HepG2 (cell line): Measurements from ENCODE around the gene MRPS25. TPM values are rescaled to one million over a fixed set of nuclear protein-coding genes. Genes with fewer than 3 reads are reported as not detected.

Experiments used
- ARNT ChIP-seq: fragments of 450-650 bp; IDR thresholded peaks from 2 replicates; pipeline ENCODE4 v1.6.1; 2017
- FOSL2 ChIP-seq: sonication (generic); formaldehyde crosslinking; IDR thresholded peaks from 2 replicates; pipeline ENCODE4 v1.4.0; 2020; ENCODE audit warnings: missing genetic modification reagents
- HDAC1 ChIP-seq: sonication (generic); formaldehyde crosslinking; IDR thresholded peaks from 2 replicates; pipeline ENCODE4 v1.5.1; 2020; ENCODE audit warnings: mild to moderate bottlenecking, missing genetic modification reagents
- HMGA1 ChIP-seq: sonication (generic); formaldehyde crosslinking; conservative IDR thresholded peaks from 2 replicates; pipeline ENCODE4 v1.4.0; 2020; ENCODE audit warnings: missing genetic modification reagents
- HNF1B ChIP-seq: sonication (generic); formaldehyde crosslinking; IDR thresholded peaks from 2 replicates; pipeline ENCODE4 v1.5.1; 2020; ENCODE audit warnings: mild to moderate bottlenecking, moderate library complexity, missing genetic modification reagents
- KAT8 ChIP-seq: IDR thresholded peaks from 2 replicates; pipeline ENCODE4 v1.6.1; 2016; ENCODE audit warnings: missing genetic modification reagents, missing compliant biosample characterization
- KDM2A ChIP-seq: sonication (generic); formaldehyde crosslinking; IDR thresholded peaks from 2 replicates; pipeline ENCODE4 v1.4.0; 2020; ENCODE audit warnings: low read depth, missing genetic modification reagents, borderline replicate concordance
- PAXIP1 ChIP-seq: sonication (generic); formaldehyde crosslinking; conservative IDR thresholded peaks from 2 replicates; pipeline ENCODE4 v1.4.0; 2020; ENCODE audit warnings: mild to moderate bottlenecking, missing genetic modification reagents, moderate library complexity
- PTBP1 ChIP-seq: fragments of 200-400 bp; formaldehyde crosslinking; IDR thresholded peaks from 2 replicates; pipeline ENCODE4 v1.6.1; 2018; ENCODE audit warnings: low read length, low read depth; ENCODE audit not compliant: poor library complexity, severe bottlenecking
- RARG ChIP-seq: sonication (generic); formaldehyde crosslinking; IDR thresholded peaks from 2 replicates; pipeline ENCODE4 v1.4.0; 2020; ENCODE audit warnings: low read depth, mild to moderate bottlenecking, missing genetic modification reagents
- SKI ChIP-seq: fragments of 450-650 bp; IDR thresholded peaks from one replicate; pipeline ENCODE4 v1.6.1; 2018; ENCODE audit warnings: mild to moderate bottlenecking; ENCODE audit not compliant: partially characterized antibody
- THAP7 ChIP-seq: sonication (generic); formaldehyde crosslinking; IDR thresholded peaks from 2 replicates; pipeline ENCODE4 v1.8.1; 2023; ENCODE audit warnings: mild to moderate bottlenecking, missing genetic modification reagents
- ZBED4 ChIP-seq: sonication (generic); formaldehyde crosslinking; IDR thresholded peaks from 2 replicates; pipeline ENCODE4 v1.4.0; 2020; ENCODE audit warnings: missing genetic modification reagents, borderline replicate concordance
- ZBTB7A ChIP-seq: sonication (generic); formaldehyde crosslinking; IDR thresholded peaks from 2 replicates; pipeline ENCODE4 v1.8.0; 2022; ENCODE audit warnings: mild to moderate bottlenecking, missing genetic modification reagents
- ZNF501 ChIP-seq: sonication (generic); formaldehyde crosslinking; IDR thresholded peaks from 2 replicates; pipeline ENCODE4 v1.5.1; 2020; ENCODE audit warnings: mild to moderate bottlenecking, moderate library complexity, missing genetic modification reagents
- ZNF564 ChIP-seq: sonication (generic); formaldehyde crosslinking; IDR thresholded peaks from 2 replicates; pipeline ENCODE4 v1.8.1; 2023; ENCODE audit warnings: mild to moderate bottlenecking, missing genetic modification reagents
- ZNF674 ChIP-seq: sonication (generic); formaldehyde crosslinking; IDR thresholded peaks from 2 replicates; pipeline ENCODE4 v1.5.0; 2020; ENCODE audit warnings: low read depth, mild to moderate bottlenecking, missing genetic modification reagents
- polyA plus RNA-seq, 8 experiments: library from polyadenylated mRNA; depleted of rRNA in 3 of 8; stranded (reverse) in 7 of 8; unstranded in 1 of 8; fragments of >200 nt; fragmentation: Illumina TruSeq in 4 of 8; extraction: Trizol in 4 of 8; gene quantifications; 2 replicates each; pipeline versions ENCODE4 v1.2.1 to v1.2.3, GENCODE V29; 2011 to 2016; ENCODE audit warnings: low read depth in 4 of 8, missing spikeins in 1 of 8, mixed read lengths in 1 of 8; ENCODE audit not compliant: insufficient read depth in 1 of 8
- total RNA-seq, 5 experiments: library from RNA; depleted of rRNA; stranded (reverse); fragments of >200 nt; fragmentation: Illumina TruSeq; extraction: Trizol; gene quantifications; 2 replicates each; pipeline ENCODE4 v1.2.3, GENCODE V29; 2016; ENCODE audit warnings: low read depth in 1 of 5

Gene MRPS25
- total and polyA plus RNA-seq, 2 of the 13 experiments (the other 11 are each of a cell fraction or from before 2014, with no cell fraction given): 60.1 to 74.3 TPM

DNA sequence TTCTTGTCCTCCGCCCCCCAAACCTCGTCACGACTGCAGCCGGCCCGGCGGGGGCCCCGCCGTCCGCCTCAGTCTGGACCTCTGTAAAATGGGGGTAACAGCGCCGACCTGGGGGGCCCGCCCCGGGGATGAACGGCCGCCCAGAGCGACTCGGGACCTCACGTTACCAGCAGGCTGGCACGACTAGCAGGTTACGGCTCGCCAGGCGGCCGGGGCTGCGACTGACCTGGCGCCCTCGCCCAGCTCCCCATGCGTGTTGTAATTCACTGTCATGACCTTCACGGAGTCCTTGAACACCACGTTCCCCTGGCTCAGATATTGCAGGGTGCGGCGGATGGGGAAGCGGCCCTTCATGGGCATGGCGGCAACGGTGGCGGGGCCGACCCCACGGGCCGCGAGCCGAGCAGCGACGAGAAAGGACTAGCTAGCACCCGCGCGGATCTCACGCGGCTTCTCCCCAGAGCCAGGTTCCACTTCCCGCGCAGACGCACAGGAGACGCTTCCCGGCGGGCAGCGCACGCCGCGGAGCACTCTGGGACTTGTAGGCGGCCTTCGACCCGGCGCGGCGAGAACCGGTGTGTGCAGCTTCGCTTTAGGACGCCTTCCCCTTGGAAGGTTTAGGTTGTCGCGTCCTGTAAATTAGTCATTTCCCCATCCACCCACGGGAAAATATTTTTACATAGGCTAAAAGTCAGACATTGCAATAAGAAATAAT is at the start of gene MRPS25 (continued):
- TF ChIP-seq PAXIP1 (peak; percentile 24), KAT8 (CRISPR knock-in tag) (peak; percentile 92), ZBED4 (CRISPR knock-in tag) (peak; percentile 58; the same call in 1 of the 2 replicates), ARNT (no peak), HDAC1 (peak; percentile 81), FOSL2 (CRISPR knock-in tag) (peak; percentile 39), HMGA1 (CRISPR knock-in tag) (no peak), KDM2A (CRISPR knock-in tag) (peak; percentile 91), ZNF564 (0 out of 2 replicates have a peak, but pooled peaks have one; percentile 23), PTBP1 (no peak), HNF1B (CRISPR knock-in tag) (peak; percentile 74; the same call in 1 of the 2 replicates), SKI (no peak), ZNF501 (CRISPR knock-in tag) (peak; percentile 89), ZBTB7A (CRISPR knock-in tag) (peak; percentile 63), ZNF674 (CRISPR knock-in tag) (no peak), RARG (peak; percentile 64; the same call in 1 of the 2 replicates), THAP7 (CRISPR knock-in tag) (peak; percentile 89; the same call in 1 of the 2 replicates)
